HG02870 (cell line): ENCODE results near the gene PTPN3.

Experiments used
- ATAC-seq: cut with Tn5 transposase; IDR thresholded peaks from one replicate; pipeline ENCODE4 v1.9.1; 2021; ENCODE audit warnings: mild to moderate bottlenecking, moderate library complexity; ENCODE audit not compliant: unreplicated experiment

PTPN3 gene

DNA sequence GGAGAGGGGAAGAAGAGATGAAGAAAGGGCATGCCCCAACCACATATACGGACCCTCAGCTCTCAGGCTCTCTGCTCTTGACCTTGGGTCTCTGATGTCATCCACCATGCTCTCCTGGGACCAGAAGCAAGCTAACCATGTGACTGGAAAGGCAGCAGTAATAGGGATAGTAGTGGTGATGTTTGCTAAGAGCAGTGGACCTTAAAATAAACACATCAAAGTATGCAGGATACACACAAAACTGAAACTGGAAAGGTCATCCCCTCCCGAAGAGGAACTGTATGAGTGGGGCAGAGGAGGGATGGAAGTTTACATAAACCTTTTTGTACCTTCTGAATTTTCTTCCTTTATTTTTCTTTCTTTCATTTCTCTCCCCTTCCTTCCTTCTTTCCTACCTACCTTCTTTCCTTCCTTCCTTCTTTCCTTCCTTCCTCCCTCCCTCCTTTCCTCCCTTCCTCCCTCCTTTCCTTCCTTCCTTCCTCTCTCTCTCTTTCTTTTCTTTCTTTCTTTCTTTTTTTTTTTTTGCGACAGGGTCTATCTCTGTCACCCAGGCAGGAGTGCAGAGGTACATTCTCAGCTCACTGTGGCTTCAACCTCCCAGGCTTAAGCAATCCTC is 8.1 kb upstream of the PTPN3 start:
- ATAC-seq, result no peak

DNA sequence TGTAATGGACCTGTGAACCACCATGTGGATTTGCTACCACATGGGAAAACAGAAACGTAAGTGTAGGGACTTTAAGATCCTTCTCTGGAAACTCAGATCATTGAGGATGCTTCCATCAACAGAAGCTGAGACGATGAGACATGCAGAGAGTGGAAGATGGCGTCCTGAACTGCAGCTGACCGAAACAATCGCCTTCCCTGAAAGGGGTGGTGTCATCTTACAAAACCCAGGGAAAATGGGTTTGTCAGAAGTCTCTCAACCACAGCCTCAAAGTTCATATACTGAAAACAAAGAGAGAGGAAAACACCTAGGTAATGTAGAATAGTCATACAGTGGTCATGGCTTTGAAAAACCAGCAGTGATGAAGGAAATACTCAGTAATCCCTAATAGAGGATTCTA is 6.6 kb upstream of the PTPN3 start:
- ATAC-seq, result no peak

DNA sequence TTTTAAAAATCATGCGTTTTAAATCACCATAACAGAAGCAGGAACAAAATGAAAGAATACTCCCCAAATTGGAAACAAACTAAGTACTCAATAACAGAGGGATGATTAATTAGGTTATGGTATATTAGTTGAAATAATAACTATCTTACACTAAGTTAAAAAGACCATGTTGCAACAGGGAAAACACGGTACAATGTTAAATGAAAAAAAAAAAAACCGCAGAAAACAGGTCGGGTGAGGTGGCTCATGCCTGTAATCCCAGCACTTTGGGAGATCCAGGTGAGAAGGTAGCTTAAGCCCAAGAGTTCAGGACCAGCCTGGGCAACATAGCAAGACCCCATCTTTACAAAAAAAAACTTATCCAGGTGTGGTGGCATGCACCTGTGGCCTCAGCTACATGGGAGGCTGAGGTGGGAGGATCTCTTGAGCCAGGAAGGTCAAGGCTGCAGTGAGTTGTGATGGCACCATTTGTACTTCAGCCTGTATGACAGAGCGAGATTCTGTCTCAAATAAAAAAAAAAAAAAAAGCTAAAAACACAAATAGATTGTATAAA is 2.4 kb upstream of the PTPN3 start:
- no peak for ATAC-seq

DNA sequence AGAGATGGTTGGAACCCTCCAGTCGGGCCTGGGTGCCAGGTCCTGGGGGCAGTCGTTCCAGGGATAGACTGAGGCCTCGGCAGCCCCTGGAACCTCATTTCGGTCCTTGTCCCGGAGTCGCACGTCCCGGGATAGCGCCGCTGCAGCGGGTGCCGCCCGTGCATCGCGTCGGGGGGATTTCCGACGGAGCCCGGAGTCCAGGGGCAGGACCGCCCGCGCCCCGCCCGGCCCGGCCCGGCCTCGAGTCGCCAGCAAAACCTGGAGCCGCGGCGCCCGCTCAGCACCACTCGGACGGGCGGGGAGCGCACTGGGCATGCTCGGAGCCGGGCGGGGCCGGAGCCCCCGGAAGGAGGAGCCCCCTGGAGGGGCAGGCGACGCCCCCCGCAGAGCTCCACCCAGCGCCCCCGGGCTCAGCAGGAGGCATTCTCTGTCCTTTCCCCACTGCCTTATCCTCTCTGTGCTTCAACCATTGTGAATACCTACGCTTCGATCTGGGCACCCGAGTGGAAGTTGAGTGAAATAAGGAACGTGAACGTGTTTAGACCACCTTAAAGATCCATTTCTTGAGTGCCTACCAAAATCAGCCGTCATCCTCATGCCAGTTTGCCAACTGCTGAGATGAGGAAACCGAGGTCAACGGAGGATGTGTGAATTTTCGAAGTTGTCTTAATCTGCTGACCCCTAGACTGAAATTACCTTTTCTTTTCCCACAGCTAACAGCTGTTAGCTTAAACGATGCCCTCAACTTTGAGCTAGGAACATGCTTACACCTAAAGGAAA is 1.7 kb upstream of the PTPN3 start:
- ATAC-seq, result no peak

DNA sequence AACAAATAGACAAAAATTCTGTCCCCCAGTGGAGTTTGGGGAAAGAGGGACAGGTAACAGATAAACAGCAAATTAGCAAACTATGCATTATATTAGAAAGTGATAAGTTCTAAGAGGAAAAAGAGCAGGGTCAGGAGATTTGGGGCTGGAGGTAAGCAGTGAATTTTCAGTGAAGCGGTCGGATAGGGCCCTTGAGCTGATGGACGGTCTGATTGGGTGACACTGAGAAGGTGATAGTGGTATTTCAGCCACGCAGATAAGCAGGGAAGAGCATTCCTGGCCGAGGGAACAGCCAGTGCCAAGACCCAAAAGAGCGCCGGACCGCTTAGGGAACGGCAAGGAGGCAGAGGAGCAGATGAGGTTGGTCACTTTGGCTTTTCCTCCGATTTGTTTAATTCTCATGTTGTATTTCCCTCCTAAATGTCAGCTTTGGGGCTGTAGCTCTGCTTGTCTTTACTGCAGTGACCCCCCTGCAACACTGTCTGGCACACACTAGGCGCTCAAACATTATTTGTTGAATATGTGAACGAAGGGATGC is 1.1 kb upstream of the PTPN3 start:
- ATAC-seq, result no peak

GRCh38 chr9:109497226-109498153 is 617 bp downstream of the PTPN3 start:
- ATAC-seq, result no peak

GRCh38 chr9:109496841-109497225 is 1.3 kb downstream of the PTPN3 start:
- no peak for ATAC-seq

DNA sequence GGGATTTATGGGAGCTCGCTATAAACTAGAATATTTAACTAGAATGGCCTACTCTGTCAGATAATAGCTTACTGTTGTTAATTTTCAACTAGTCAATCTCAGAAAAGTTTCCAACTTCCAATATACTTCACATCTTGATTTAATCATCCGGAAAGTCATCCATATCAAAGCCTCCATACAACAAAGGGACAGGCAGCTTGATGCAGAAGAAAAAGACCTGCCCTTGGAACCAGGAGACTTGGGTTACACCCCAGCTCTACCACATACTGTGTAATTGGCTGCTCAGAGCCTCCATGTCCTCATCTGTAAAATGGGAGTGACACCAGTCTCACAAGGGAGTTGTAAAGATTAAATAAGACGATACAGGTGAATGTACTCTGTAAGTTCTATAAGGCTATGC is 1.9 kb downstream of the PTPN3 start:
- ATAC-seq, result no peak

DNA sequence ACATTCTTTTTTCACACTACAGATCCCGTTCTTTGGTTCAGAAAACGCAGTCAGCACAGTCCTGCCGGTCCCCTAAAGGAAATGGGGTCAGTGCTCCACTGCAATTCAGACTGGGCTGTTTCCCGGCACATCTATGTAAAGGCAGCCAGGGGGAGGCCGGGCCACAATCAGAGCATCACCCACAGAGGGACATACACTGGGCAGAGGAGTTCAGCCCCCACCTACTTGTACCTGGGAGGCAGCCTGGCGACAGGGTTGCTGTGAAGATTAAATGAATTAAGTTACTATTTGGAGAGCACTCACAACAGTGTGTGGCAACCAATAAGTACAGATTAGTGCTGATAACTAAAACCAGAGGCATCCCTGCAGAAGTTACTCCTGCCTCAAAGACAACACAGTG is 4.5 kb downstream of the PTPN3 start:
- ATAC-seq, result no peak

DNA sequence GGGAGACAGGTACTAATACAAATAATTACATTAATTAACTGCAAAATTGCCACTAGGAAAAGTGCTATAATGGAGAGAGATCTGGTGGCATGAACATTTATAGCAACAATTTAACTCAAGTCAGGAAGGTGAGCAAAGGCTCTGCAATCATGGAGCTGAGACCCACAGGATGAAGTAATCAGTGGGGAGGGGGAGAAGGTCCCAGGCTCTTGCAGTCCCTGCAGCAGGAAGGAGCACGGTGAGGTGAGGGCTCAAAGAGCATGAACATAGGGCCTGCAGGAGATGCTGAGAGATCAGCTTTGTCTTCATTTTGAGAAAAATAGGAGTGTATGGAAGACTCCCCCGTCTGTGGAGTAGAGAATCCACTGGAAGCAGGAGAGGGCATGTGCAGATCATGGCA is 6.5 kb downstream of the PTPN3 start:
- ATAC-seq, result no peak

GRCh38 chr9:109488791-109489492 is 9.2 kb downstream of the PTPN3 start:
- no peak for ATAC-seq

DNA sequence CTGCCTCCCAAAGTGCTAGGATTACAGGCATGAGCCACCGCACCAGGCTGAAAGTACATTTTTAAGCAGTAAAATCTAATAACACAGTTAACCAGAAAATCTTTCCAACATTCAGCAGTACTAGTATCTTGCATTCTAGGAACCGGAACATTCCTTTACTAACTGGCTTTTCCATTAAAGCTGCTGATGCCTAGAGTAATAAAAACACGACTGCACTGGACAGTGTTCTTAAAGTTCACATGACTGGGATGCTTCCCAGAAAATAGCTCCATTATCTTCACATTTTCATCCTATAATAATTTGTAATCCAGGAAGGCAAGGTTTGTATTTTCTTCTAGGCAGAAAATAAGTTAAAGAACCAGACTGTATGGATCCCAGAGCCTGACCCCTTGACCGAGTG is 9.8 kb downstream of the PTPN3 start:
- no peak for ATAC-seq

GRCh38 chr9:109487247-109487646 is 10.9 kb downstream of the PTPN3 start:
- ATAC-seq, result peak; percentile 75

GRCh38 chr9:109483744-109484429 is 14.2 kb downstream of the PTPN3 start:
- no peak for ATAC-seq

- ATAC-seq, result no peak
Measured at GRCh38 chr9:109482391-109482916, 15.7 kb downstream of the PTPN3 start.

DNA sequence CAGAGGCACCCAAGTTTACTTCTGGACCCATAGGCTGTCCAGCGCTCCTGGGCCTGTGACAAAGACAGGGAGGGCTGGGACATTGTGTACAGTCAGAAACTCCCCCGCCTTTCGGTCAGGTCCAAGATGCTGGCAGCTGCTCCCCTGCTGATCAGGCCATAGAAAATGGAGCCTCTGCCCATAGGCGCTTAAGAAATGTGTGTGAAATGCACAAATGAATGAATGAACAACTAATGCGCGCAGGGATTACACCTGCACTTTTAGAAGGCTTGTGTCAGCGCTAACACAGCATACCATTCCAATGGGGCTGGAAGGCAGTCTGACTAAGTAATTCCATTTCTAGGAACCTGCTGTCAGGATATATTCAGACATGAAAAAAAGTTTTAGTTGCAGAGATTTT is 16.3 kb downstream of the PTPN3 start:
- ATAC-seq, result no peak

- ATAC-seq, result no peak
Measured at GRCh38 chr9:109479822-109480221, 18.3 kb downstream of the PTPN3 start.

DNA sequence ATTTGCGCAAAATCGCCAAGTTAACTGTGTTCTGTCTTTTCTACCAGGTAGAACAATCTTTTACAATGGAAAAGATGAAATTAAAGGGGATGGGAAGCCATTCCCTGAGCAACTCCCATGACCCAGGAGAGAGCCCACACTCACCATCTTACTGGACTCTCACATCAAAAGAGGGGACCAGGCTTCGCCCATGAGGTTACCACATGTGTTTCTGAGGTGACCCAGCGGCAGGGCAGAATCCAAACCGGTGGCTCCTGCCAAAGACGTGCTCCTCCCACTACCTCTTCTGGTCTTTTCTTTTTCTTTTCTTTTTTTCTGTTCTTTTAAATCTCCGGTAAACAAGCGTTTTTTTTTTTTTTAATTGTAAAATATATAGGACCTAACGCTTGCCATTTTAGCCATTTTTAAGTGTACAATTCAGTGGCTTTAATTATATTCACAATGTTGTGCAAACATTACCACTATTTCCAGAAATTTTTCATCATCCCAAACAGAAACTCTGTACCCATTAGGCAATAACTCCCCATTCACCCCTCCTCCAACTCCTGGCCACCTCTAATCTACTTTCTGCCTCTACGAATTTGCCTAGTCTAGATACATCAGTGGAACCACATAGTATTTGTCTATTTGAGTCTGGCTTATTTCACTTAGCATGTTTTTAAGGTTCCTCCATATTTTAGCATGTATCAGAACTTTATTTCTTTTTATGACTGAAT is 19.3 kb downstream of the PTPN3 start:
- no peak for ATAC-seq

- no peak for ATAC-seq
Measured at GRCh38 chr9:109478051-109478563, 20.0 kb downstream of the PTPN3 start.
